ENCODE results near the gene MSS51.
A peak's percentile ranks its signal among the peaks of the same experiment; 100 is the strongest.

MSS51 gene

DNA sequence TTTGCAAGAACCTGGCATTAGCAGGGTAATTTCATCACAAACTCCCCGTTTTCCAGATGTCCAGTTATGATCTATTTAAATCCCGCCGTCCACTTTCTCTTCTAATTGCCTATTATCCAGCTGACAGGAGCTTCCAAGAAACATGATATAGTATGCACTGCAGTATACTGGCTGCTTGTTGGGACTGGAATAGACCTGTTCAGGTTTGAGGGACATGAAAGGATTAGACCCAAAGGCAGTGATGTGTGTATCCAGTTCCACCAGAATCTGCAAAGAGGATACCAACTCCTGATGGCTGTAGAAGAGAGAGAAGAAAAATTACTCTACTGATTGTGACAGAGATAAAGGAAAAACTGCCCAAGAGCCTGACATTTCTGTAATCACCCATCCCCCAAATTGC, 8.9 kb downstream of the MSS51 start:
- DNase-seq (ENCODE audit: low spot score), result no peak

DNA sequence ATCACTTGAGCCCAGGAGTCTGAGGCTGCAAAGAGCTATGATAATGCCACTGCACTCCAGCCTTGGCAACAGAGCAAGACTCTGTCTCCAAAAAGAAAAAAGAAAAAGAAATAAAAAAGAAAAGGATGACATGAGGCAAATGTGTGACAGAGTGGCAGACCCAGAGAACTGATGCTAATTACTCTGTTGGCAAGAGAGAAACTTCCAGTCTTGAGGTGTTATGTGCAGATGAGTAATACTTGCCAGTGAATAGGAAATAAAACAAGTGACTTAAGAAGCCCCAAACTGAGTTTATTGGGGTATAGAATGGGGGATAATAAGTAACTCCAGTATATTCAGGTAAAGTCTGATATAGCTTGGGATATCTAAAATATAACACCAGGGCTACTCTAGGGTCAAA, 10.1 kb downstream of the MSS51 start:
- TF ChIP-seq, protein P1, sequence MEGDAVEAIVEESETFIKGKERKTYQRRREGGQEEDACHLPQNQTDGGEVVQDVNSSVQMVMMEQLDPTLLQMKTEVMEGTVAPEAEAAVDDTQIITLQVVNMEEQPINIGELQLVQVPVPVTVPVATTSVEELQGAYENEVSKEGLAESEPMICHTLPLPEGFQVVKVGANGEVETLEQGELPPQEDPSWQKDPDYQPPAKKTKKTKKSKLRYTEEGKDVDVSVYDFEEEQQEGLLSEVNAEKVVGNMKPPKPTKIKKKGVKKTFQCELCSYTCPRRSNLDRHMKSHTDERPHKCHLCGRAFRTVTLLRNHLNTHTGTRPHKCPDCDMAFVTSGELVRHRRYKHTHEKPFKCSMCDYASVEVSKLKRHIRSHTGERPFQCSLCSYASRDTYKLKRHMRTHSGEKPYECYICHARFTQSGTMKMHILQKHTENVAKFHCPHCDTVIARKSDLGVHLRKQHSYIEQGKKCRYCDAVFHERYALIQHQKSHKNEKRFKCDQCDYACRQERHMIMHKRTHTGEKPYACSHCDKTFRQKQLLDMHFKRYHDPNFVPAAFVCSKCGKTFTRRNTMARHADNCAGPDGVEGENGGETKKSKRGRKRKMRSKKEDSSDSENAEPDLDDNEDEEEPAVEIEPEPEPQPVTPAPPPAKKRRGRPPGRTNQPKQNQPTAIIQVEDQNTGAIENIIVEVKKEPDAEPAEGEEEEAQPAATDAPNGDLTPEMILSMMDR (IDR thresholded peaks at IDR 0.05; ENCODE audit: poor library complexity, severe bottlenecking), result no peak
- no peak for DNase-seq (ENCODE audit: low spot score)
- Histone ChIP-seq H3K36me3 (ENCODE audit: low read depth) (peaks cover 28% of the 10 kb centered on the region), H3K9me3 (ENCODE audit: severe bottlenecking) (no peaks in the 10 kb centered on the region), H3K27ac (ENCODE audit: poor library complexity, severe bottlenecking) (no peak overlapping the region), H3K4me3 (ENCODE audit: severe bottlenecking) (no peak overlapping the region), H3K27me3 (ENCODE audit: insufficient read depth, poor library complexity, severe bottlenecking) (no peaks in the 10 kb centered on the region), H3K4me1 (ENCODE audit: insufficient read depth, poor library complexity, severe bottlenecking) (peaks cover 4% of the 10 kb centered on the region)
- no peak for ATAC-seq (ENCODE audit: low read depth)

More for the DNA sequence above, 8.9 kb downstream of the MSS51 start:
- Histone ChIP-seq H3K36me3 (ENCODE audit: low read depth) (peaks cover 31% of the 10 kb centered on the region), H3K27ac (ENCODE audit: poor library complexity, severe bottlenecking) (no peak overlapping the region), H3K4me1 (ENCODE audit: insufficient read depth, poor library complexity, severe bottlenecking) (no peaks in the 10 kb centered on the region), H3K4me3 (ENCODE audit: severe bottlenecking) (no peak overlapping the region), H3K9me3 (ENCODE audit: severe bottlenecking) (no peaks in the 10 kb centered on the region), H3K27me3 (ENCODE audit: insufficient read depth, poor library complexity, severe bottlenecking) (no peaks in the 10 kb centered on the region)
- no peak for ATAC-seq (ENCODE audit: low read depth)
- TF ChIP-seq, protein P1 (IDR thresholded peaks at IDR 0.05; ENCODE audit: poor library complexity, severe bottlenecking), result no peak

DNA sequence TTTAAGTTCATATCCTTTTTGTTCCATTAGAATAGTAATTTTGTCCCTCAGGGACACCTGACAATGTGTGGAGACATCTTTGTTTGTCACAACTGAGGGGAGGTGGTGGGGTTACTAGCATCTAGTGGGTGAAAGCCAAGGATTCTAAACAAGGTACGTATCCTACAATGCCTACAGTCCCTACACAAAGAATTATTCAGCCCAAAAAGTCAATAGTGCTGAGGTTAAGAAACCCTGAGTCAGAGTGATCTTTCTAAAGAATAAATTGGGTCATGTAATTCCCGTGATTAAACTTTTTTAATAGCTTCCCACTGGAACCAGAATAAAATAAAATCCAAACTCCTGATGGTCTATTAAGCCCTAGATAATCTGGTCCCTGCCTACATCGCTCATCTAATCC, 16.8 kb downstream of the MSS51 start:
- Histone ChIP-seq H3K27ac (ENCODE audit: poor library complexity, severe bottlenecking) (no peak overlapping the region), H3K27me3 (ENCODE audit: insufficient read depth, poor library complexity, severe bottlenecking) (no peaks in the 10 kb centered on the region), H3K4me1 (ENCODE audit: insufficient read depth, poor library complexity, severe bottlenecking) (peaks cover 9% of the 10 kb centered on the region), H3K4me3 (ENCODE audit: severe bottlenecking) (no peak overlapping the region), H3K9me3 (ENCODE audit: severe bottlenecking) (no peaks in the 10 kb centered on the region), H3K36me3 (ENCODE audit: low read depth) (no peaks in the 10 kb centered on the region)
- DNase-seq (ENCODE audit: low spot score) (no peak), ATAC-seq (ENCODE audit: low read depth) (no peak)
- TF ChIP-seq, protein P1 (IDR thresholded peaks at IDR 0.05; ENCODE audit: poor library complexity, severe bottlenecking), result no peak

DNA sequence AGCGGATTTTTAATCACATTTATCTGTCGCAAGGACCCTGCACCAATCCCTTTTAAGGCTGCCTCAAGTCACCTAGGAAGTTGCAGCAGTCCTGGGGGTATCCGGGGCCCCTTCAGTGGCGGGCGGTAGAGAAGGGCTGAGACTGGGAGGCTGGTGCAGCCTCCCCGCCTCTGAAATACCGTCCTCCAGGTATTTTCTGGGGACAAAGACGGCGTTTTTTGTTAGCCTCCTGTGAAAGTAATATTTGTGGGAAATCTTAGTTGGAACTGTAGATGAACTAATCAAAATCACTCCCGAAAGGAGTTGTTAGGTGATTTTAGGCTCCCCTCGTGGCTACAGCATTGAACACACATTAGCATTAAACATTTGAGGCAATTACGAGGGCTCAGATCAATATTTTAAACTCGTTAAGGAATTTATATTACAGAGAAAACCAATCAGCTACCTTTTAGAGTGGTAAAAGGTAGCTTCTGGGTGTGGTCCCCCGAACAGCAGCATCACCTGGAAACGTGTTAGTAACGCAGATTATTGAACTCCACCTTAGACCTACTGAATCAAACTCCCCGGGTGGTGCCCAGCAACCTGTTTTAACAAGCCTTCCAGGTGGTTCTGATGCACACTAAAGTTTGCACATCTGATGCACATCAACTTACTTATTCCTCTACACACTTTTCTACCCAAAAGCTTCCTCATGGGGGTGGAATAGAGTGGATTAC, 19.0 kb downstream of the MSS51 start:
- Histone ChIP-seq H3K27ac (ENCODE audit: poor library complexity, severe bottlenecking) (peak overlapping the region; percentile 86), H3K27me3 (ENCODE audit: insufficient read depth, poor library complexity, severe bottlenecking) (no peaks in the 10 kb centered on the region), H3K9me3 (ENCODE audit: severe bottlenecking) (no peaks in the 10 kb centered on the region), H3K36me3 (ENCODE audit: low read depth) (no peaks in the 10 kb centered on the region), H3K4me3 (ENCODE audit: severe bottlenecking) (peak overlapping the region; percentile 98), H3K4me1 (ENCODE audit: insufficient read depth, poor library complexity, severe bottlenecking) (peaks cover 9% of the 10 kb centered on the region)
- no peak for DNase-seq (ENCODE audit: low spot score)
- TF ChIP-seq, protein P1 (IDR thresholded peaks at IDR 0.05; ENCODE audit: poor library complexity, severe bottlenecking), result no peak
- ATAC-seq (ENCODE audit: low read depth), result peak; percentile 29

DNA sequence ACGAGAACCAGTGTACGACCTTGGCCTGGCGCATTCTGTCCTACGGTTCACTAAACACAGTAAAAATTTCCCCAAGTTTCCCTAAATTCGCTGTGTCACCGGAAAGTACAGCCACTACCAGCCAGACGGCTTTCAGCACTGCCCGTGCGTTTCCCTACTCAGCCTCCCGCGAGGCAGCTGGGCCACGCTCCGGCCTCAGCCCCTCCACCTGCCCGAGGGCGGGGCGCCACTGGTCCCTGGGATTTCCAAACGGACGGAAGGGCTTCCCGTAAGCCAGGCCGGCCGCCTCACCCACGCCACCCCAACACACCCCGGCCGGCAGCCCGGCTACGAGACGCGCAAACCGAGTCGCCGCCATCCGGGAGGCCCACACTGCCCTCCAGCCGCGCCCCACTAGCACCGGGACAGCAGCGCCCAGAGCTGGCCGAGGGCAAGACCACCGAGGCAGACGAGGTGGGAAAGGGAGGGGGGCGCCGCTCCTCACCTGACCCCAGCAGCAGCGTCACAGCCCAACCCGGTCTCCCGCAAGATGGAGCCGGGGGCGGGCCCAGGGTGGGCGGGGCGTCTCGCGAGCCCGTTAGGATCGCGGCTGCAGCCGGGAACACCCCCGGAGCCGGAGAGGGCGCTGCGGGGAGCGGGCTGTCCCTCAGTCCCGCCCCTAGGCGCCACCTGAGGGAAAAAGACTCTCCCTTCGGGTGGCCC, 19.7 kb downstream of the MSS51 start, which contains the start of gene ANXA7:
Gene ANXA7, minus strand, starts transcription at position 531 of the 702 bp plus-strand sequence. CDS start 13,202 bp downstream, outside the sequence.
- peak; percentile 93 for ATAC-seq (ENCODE audit: low read depth)
- H3K27me3 ChIP-seq (ENCODE audit: insufficient read depth, poor library complexity, severe bottlenecking), result no peaks in the 10 kb centered on the region
- H3K9me3 ChIP-seq (ENCODE audit: severe bottlenecking), result no peaks in the 10 kb centered on the region
- peak within 1 kb of the TSS; percentile 86 for H3K27ac ChIP-seq (ENCODE audit: poor library complexity, severe bottlenecking)
- H3K4me1 ChIP-seq (ENCODE audit: insufficient read depth, poor library complexity, severe bottlenecking), result peaks cover 6% of the 10 kb centered on the region
- TF ChIP-seq, protein P1 (IDR thresholded peaks at IDR 0.05; ENCODE audit: poor library complexity, severe bottlenecking), result no peak
- H3K36me3 ChIP-seq (ENCODE audit: low read depth), result no peaks in the 10 kb centered on the region
- peak within 1 kb of the TSS; percentile 98 for H3K4me3 ChIP-seq (ENCODE audit: severe bottlenecking)
- DNase-seq (ENCODE audit: low spot score), result peak; percentile 92
